Neural cell (in vitro differentiated cells): Measurements from ENCODE around the gene BLOC1S1. TPM values are rescaled to one million over a fixed set of nuclear protein-coding genes. Genes with fewer than 3 reads are reported as not detected.

Source experiments
- H2AFZ ChIP-seq: fragments of 200-600, 300-800 bp; sonication (generic), shearing (Covaris generic); 2 replicates; pipeline ENCODE4 v1.6.0; 2014; ENCODE audit warnings: low read depth, mild to moderate bottlenecking, antibody characterized with exemption, low read length, moderate library complexity
- H3F3A ChIP-seq: fragments of 200-600 bp; shearing (Covaris generic); 2 replicates; pipeline ENCODE4 v1.6.1; 2016; ENCODE audit warnings: mild to moderate bottlenecking, moderate library complexity, mixed read lengths, antibody characterized with exemption, low read length; ENCODE audit not compliant: insufficient read depth, poor library complexity, severe bottlenecking
- H3K27ac ChIP-seq: fragments of 200-600, 300-800 bp; sonication (generic), shearing (Covaris generic); 2 replicates; pipeline ENCODE4 v1.5.1; 2014; ENCODE audit warnings: mild to moderate bottlenecking, low read length, moderate library complexity
- H3K27me3 ChIP-seq: fragments of 300-800, 200-600 bp; sonication (generic), shearing (Covaris generic); 2 replicates; pipeline ENCODE4 v1.6.0; 2014; ENCODE audit warnings: mild to moderate bottlenecking, low read depth, low read length, moderate library complexity; ENCODE audit not compliant: insufficient read depth
- H3K36me3 ChIP-seq: fragments of 300-800, 200-600 bp; sonication (generic), shearing (Covaris generic); 2 replicates; pipeline ENCODE4 v1.5.1; 2014; ENCODE audit warnings: mild to moderate bottlenecking, antibody characterized with exemption, low read length, moderate library complexity; ENCODE audit not compliant: insufficient read depth
- H3K4me2 ChIP-seq: fragments of 300-800, 200-600 bp; sonication (generic), shearing (Covaris generic); 2 replicates; pipeline ENCODE4 v1.6.0; 2014; ENCODE audit warnings: mild to moderate bottlenecking, low read length
- H3K4me3 ChIP-seq: fragments of 300-800, 200-600 bp; sonication (generic), shearing (Covaris generic); 2 replicates; pipeline ENCODE4 v1.5.1; 2014; ENCODE audit warnings: mild to moderate bottlenecking, low read length, moderate library complexity
- H3K79me2 ChIP-seq: fragments of 200-600 bp; shearing (Covaris generic); replicated peaks from 2 replicates; pipeline ENCODE4 v1.6.0; 2014; ENCODE audit warnings: mild to moderate bottlenecking, low read length, moderate library complexity; ENCODE audit not compliant: insufficient read depth
- H3K9ac ChIP-seq: fragments of 300-800, 200-600 bp; sonication (generic), shearing (Covaris generic); 2 replicates; pipeline ENCODE4 v1.6.1; 2016; ENCODE audit warnings: mild to moderate bottlenecking, low read length, mixed read lengths
- H3K9me2 ChIP-seq: fragments of 200-600 bp; shearing (Covaris generic); 2 replicates; pipeline ENCODE4 v1.6.1; 2016; ENCODE audit warnings: mild to moderate bottlenecking, low read length, mixed read lengths; ENCODE audit not compliant: insufficient read depth
- H3K9me3 ChIP-seq: fragments of 200-600, 300-800 bp; sonication (generic), shearing (Covaris generic); 2 replicates; pipeline ENCODE4 v1.6.1; 2016; ENCODE audit warnings: mild to moderate bottlenecking, mixed run types, low read length, moderate library complexity, mixed read lengths
- H4K20me1 ChIP-seq: fragments of 200-600 bp; shearing (Covaris generic); 2 replicates; pipeline ENCODE4 v1.6.1; 2016; ENCODE audit warnings: mild to moderate bottlenecking, mixed run types; ENCODE audit not compliant: insufficient read depth
- EP300 ChIP-seq: fragments of 450-650 bp; conservative IDR thresholded peaks from 2 replicates; pipeline ENCODE4 v1.6.1; 2014; ENCODE audit warnings: antibody characterized with exemption, mild to moderate bottlenecking, moderate library complexity; ENCODE audit not compliant: poor library complexity, severe bottlenecking
- EZH2 ChIP-seq: fragments of 200-600, 300-800 bp; shearing (Covaris generic), sonication (generic); IDR thresholded peaks from 2 replicates; pipeline ENCODE4 v1.6.1; 2014; ENCODE audit warnings: antibody characterized with exemption, low read length, borderline replicate concordance, mild to moderate bottlenecking; ENCODE audit not compliant: insufficient read depth, poor library complexity, severe bottlenecking
- MXI1 ChIP-seq: fragments of 450-650 bp; conservative IDR thresholded peaks from 2 replicates; pipeline ENCODE4 v1.6.1; 2014; ENCODE audit warnings: antibody characterized with exemption, mild to moderate bottlenecking; ENCODE audit not compliant: poor library complexity, severe bottlenecking
- POLR2AphosphoS5 ChIP-seq: IDR thresholded peaks from 2 replicates; pipeline ENCODE4 v1.6.1; 2012
- RAD21 ChIP-seq: fragments of 450-650 bp; conservative IDR thresholded peaks from 2 replicates; pipeline ENCODE4 v1.6.1; 2014; ENCODE audit warnings: antibody characterized with exemption, mild to moderate bottlenecking, moderate library complexity
- SMC3 ChIP-seq: fragments of 450-650 bp; conservative IDR thresholded peaks from 2 replicates; pipeline ENCODE4 v1.6.1; 2014; ENCODE audit warnings: antibody characterized with exemption, mild to moderate bottlenecking, moderate library complexity; ENCODE audit not compliant: poor library complexity
- TAF1 ChIP-seq: IDR thresholded peaks from 2 replicates; pipeline ENCODE4 v1.6.1; 2012; ENCODE audit warnings: low read depth
- polyA plus RNA-seq: library from polyadenylated mRNA; depleted of rRNA; stranded (reverse); fragments of >200 nt; gene quantifications from 2 replicates; pipeline ENCODE4 v1.2.3, GENCODE V29; 2014
- TF ChIP-seq, protein P1 (sequence below): fragments of 450-650 bp; IDR thresholded peaks from 2 replicates; pipeline ENCODE4 v1.5.1; 2014; ENCODE audit warnings: antibody characterized with exemption, mild to moderate bottlenecking, moderate library complexity; ENCODE audit not compliant: poor library complexity, severe bottlenecking
- TF ChIP-seq, protein P2 (sequence below): IDR thresholded peaks from 2 replicates; pipeline ENCODE4 v1.6.1; 2012; ENCODE audit warnings: borderline replicate concordance

Gene BLOC1S1
- polyA plus RNA-seq, 1 donor from 2014 or later = 217 TPM

- peak overlapping the region; percentile 96 for H3K4me2 ChIP-seq
- no peaks in the 10 kb centered on the region for H4K20me1 ChIP-seq
- peak overlapping the region; percentile 87 for H3K9ac ChIP-seq
- peaks cover 9% of the 10 kb centered on the region for H3K79me2 ChIP-seq
- H2AFZ ChIP-seq = no peak overlapping the region
- no peaks in the 10 kb centered on the region for H3K36me3 ChIP-seq
- H3K4me3 ChIP-seq = peak overlapping the region; percentile 69
- TF ChIP-seq SMC3 (peak; percentile 65), POLR2AphosphoS5 (no peak), TAF1 (no peak), MXI1 (no peak), EZH2 (no peak), RAD21 (peak; percentile 59), EP300 (no peak)
- TF ChIP-seq, protein P1, sequence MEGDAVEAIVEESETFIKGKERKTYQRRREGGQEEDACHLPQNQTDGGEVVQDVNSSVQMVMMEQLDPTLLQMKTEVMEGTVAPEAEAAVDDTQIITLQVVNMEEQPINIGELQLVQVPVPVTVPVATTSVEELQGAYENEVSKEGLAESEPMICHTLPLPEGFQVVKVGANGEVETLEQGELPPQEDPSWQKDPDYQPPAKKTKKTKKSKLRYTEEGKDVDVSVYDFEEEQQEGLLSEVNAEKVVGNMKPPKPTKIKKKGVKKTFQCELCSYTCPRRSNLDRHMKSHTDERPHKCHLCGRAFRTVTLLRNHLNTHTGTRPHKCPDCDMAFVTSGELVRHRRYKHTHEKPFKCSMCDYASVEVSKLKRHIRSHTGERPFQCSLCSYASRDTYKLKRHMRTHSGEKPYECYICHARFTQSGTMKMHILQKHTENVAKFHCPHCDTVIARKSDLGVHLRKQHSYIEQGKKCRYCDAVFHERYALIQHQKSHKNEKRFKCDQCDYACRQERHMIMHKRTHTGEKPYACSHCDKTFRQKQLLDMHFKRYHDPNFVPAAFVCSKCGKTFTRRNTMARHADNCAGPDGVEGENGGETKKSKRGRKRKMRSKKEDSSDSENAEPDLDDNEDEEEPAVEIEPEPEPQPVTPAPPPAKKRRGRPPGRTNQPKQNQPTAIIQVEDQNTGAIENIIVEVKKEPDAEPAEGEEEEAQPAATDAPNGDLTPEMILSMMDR = peak; percentile 75
- TF ChIP-seq, protein P2, sequence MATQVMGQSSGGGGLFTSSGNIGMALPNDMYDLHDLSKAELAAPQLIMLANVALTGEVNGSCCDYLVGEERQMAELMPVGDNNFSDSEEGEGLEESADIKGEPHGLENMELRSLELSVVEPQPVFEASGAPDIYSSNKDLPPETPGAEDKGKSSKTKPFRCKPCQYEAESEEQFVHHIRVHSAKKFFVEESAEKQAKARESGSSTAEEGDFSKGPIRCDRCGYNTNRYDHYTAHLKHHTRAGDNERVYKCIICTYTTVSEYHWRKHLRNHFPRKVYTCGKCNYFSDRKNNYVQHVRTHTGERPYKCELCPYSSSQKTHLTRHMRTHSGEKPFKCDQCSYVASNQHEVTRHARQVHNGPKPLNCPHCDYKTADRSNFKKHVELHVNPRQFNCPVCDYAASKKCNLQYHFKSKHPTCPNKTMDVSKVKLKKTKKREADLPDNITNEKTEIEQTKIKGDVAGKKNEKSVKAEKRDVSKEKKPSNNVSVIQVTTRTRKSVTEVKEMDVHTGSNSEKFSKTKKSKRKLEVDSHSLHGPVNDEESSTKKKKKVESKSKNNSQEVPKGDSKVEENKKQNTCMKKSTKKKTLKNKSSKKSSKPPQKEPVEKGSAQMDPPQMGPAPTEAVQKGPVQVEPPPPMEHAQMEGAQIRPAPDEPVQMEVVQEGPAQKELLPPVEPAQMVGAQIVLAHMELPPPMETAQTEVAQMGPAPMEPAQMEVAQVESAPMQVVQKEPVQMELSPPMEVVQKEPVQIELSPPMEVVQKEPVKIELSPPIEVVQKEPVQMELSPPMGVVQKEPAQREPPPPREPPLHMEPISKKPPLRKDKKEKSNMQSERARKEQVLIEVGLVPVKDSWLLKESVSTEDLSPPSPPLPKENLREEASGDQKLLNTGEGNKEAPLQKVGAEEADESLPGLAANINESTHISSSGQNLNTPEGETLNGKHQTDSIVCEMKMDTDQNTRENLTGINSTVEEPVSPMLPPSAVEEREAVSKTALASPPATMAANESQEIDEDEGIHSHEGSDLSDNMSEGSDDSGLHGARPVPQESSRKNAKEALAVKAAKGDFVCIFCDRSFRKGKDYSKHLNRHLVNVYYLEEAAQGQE = no peak
- H3F3A ChIP-seq = peaks cover 9% of the 10 kb centered on the region
- peak overlapping the region; percentile 97 for H3K27ac ChIP-seq
- no peaks in the 10 kb centered on the region for H3K9me2 ChIP-seq
- H3K9me3 ChIP-seq = no peaks in the 10 kb centered on the region
- no peaks in the 10 kb centered on the region for H3K27me3 ChIP-seq
Observed at GRCh38 chr12:55736780-55737580, 21.1 kb downstream of the BLOC1S1 start.

GRCh38 chr12:55737581-55738122 lies 21.8 kb downstream of the BLOC1S1 start:
- H3F3A ChIP-seq = peaks cover 9% of the 10 kb centered on the region
- H3K9ac ChIP-seq = peak overlapping the region; percentile 87
- no peaks in the 10 kb centered on the region for H3K27me3 ChIP-seq
- no peaks in the 10 kb centered on the region for H4K20me1 ChIP-seq
- H3K36me3 ChIP-seq = no peaks in the 10 kb centered on the region
- peak overlapping the region; percentile 96 for H3K4me2 ChIP-seq
- H3K9me3 ChIP-seq = no peaks in the 10 kb centered on the region
- no peaks in the 10 kb centered on the region for H3K9me2 ChIP-seq
- H2AFZ ChIP-seq = peak overlapping the region; percentile 77
- H3K4me3 ChIP-seq = peak overlapping the region; percentile 69
- peak overlapping the region; percentile 97 for H3K27ac ChIP-seq
- no peak for TF ChIP-seq EP300
- peaks cover 7% of the 10 kb centered on the region for H3K79me2 ChIP-seq
